HCT116 (cell line): ENCODE data around the gene DMD. TPM values are rescaled to one million over a fixed set of nuclear protein-coding genes. Genes with fewer than 3 reads are reported as not detected.

ENCODE experiments used
- ATAC-seq: fragments of 200-7000 bp; cut with Tn5 transposase; 2 replicates; pipeline ENCODE4 v1.9.1; 2020; ENCODE audit warnings: mild to moderate bottlenecking, moderate library complexity
- BruUV-seq: library from RNA; stranded (reverse); fragments of 400-500 nt; replicated peaks from 2 replicates; lab custom pipeline; 2021; lab: Mats Ljungman, UMichigan
- CTCF ChIA-PET: fragments of 300-600 bp; sonication (Branson Sonifier 250); formaldehyde crosslinking; loops from one replicate; lab custom pipeline; 2021; ENCODE audit warnings: antibody characterized with exemption; lab: Charles Lee
- POLR2A ChIA-PET: fragments of 300-600, 350-600 bp; sonication (Branson Sonifier 250); formaldehyde crosslinking; loops from one replicate; lab custom pipeline; 2021; ENCODE audit warnings: antibody characterized with exemption; lab: Charles Lee
- RAD21 ChIA-PET, 2 experiments: fragments of 300-600 bp; sonication (Branson Sonifier 250); formaldehyde crosslinking; loops; one replicate each; lab custom pipeline; 2023; ENCODE audit warnings: low total read pairs in 2 of 2; ENCODE audit not compliant: uncharacterized antibody in 2 of 2, unreplicated experiment in 2 of 2, low non-redundant PET in 1 of 2; lab: Charles Lee
- DNase-seq: peaks from one replicate; pipeline ENCODE4 v3.0.0-alpha.2; 2010; ENCODE audit warnings: low read depth, low spot score
- H2AFZ ChIP-seq: fragments of 200-600 bp; shearing (Covaris generic), sonication (generic); 2 replicates; pipeline ENCODE4 v1.6.1; 2017; ENCODE audit warnings: low read depth, mixed run types, mixed read lengths, antibody characterized with exemption, low read length; ENCODE audit not compliant: poor library complexity, severe bottlenecking
- H3K27ac ChIP-seq: 2 replicates; pipeline ENCODE4 v1.5.1; 2012; ENCODE audit warnings: low read depth, low read length
- H3K27me3 ChIP-seq: fragments of 200-600 bp; sonication (generic); 2 replicates; pipeline ENCODE4 v1.6.1; 2016; ENCODE audit warnings: mixed run types, low read length, mixed read lengths; ENCODE audit not compliant: insufficient read depth
- H3K36me3 ChIP-seq, 2 experiments: fragments of 200-500 bp in 1 of 2; fragments of 200-600 bp in 1 of 2; sonication (Bioruptor generic) in 1 of 2; sonication (generic) in 1 of 2; 2 replicates each; pipeline versions ENCODE4 v1.5.1 to v1.6.1; 2014 to 2016; ENCODE audit warnings: low read length in 2 of 2, inconsistent platforms in 1 of 2, mixed read lengths in 1 of 2, mixed run types in 1 of 2; ENCODE audit not compliant: insufficient read depth in 2 of 2, control insufficient read depth in 1 of 2
- H3K4me1 ChIP-seq, 2 experiments: fragments of 200-600 bp in 1 of 2; sonication (generic) in 1 of 2; 2 replicates each; pipeline versions ENCODE4 v1.5.1 to v1.6.1; 2012 to 2017; ENCODE audit warnings: low read length in 2 of 2, inconsistent platforms in 1 of 2, mild to moderate bottlenecking in 1 of 2, mixed read lengths in 1 of 2, mixed run types in 1 of 2, moderate library complexity in 1 of 2; ENCODE audit not compliant: insufficient read depth in 2 of 2, control insufficient read depth in 1 of 2
- H3K4me2 ChIP-seq: fragments of 200-600 bp; sonication (generic); 2 replicates; pipeline ENCODE4 v1.6.1; 2017; ENCODE audit warnings: mixed run types, low read length, mixed read lengths
- H3K4me3 ChIP-seq, 2 experiments: fragments of 200-600 bp in 1 of 2; sonication (generic) in 1 of 2; replicated peaks in 1 of 2; 2 replicates each; pipeline ENCODE4 v1.5.1; 2011 to 2016; ENCODE audit warnings: low read length in 2 of 2, control low read depth in 1 of 2, low read depth in 1 of 2, mild to moderate bottlenecking in 1 of 2, mixed read lengths in 1 of 2, mixed run types in 1 of 2
- H3K79me2 ChIP-seq: fragments of 200-600 bp; sonication (generic); 2 replicates; pipeline ENCODE4 v1.6.1; 2017; ENCODE audit warnings: mild to moderate bottlenecking, mixed run types, low read length, moderate library complexity, mixed read lengths; ENCODE audit not compliant: insufficient read depth
- H3K9ac ChIP-seq: fragments of 200-600 bp; sonication (generic); 2 replicates; pipeline ENCODE4 v1.6.1; 2016; ENCODE audit warnings: low read length, mixed read lengths
- H3K9me2 ChIP-seq: fragments of 200-600 bp; sonication (generic), shearing (Covaris generic); 2 replicates; pipeline ENCODE4 v1.6.1; 2017; ENCODE audit warnings: mixed run types, mild to moderate bottlenecking, moderate library complexity; ENCODE audit not compliant: insufficient read depth
- H3K9me3 ChIP-seq, 2 experiments: fragments of 200-500 bp in 1 of 2; fragments of 200-600 bp in 1 of 2; sonication (Bioruptor generic) in 1 of 2; sonication (generic) in 1 of 2; 2 replicates each; pipeline ENCODE4 v1.6.1; 2014 to 2017; ENCODE audit warnings: low read length in 2 of 2, mixed read lengths in 2 of 2, inconsistent platforms in 1 of 2, low read depth in 1 of 2, mild to moderate bottlenecking in 1 of 2, mixed run types in 1 of 2, moderate library complexity in 1 of 2; ENCODE audit not compliant: control insufficient read depth in 1 of 2, insufficient read depth in 1 of 2
- H4K20me1 ChIP-seq: fragments of 200-600 bp; sonication (generic), shearing (Covaris generic); 2 replicates; pipeline ENCODE4 v1.6.1; 2017; ENCODE audit warnings: mixed run types, mild to moderate bottlenecking, moderate library complexity; ENCODE audit not compliant: insufficient read depth
- ATF3 ChIP-seq: IDR thresholded peaks from 2 replicates; pipeline ENCODE4 v1.6.1; 2012
- CTCF ChIP-seq, 3 experiments: fragments of 200-600 bp in 1 of 3; sonication (generic) in 1 of 3; IDR thresholded peaks in 2 of 3; conservative IDR thresholded peaks in 1 of 3; 2 replicates each; pipeline ENCODE4 v1.5.1; 2012 to 2017; ENCODE audit warnings: low read depth in 2 of 3, low read length in 2 of 3, antibody characterized with exemption in 1 of 3, borderline replicate concordance in 1 of 3, control low read depth in 1 of 3, mild to moderate bottlenecking in 1 of 3, mixed read lengths in 1 of 3, mixed run types in 1 of 3, moderate library complexity in 1 of 3; ENCODE audit not compliant: insufficient read depth in 1 of 3
- EZH2phosphoT487 ChIP-seq: fragments of 200-600 bp; IDR thresholded peaks from 2 replicates; pipeline ENCODE4 v1.6.1; 2018; ENCODE audit warnings: antibody characterized with exemption, borderline replicate concordance
- FOSL1 ChIP-seq: IDR thresholded peaks from 2 replicates; pipeline ENCODE4 v1.6.1; 2012; ENCODE audit warnings: low read depth
- JUND ChIP-seq: IDR thresholded peaks from 2 replicates; pipeline ENCODE4 v1.6.1; 2012
- POLR2A ChIP-seq: IDR thresholded peaks from 2 replicates; pipeline ENCODE4 v1.7.0; 2011; ENCODE audit warnings: borderline replicate concordance; ENCODE audit not compliant: insufficient read depth, insufficient read length; ENCODE audit errors: extremely low read depth
- SP1 ChIP-seq: IDR thresholded peaks from 2 replicates; pipeline ENCODE4 v1.6.1; 2012; ENCODE audit warnings: low read depth
- SRF ChIP-seq: IDR thresholded peaks from 2 replicates; pipeline ENCODE4 v1.6.1; 2012; ENCODE audit warnings: low read depth
- YY1 ChIP-seq: IDR thresholded peaks from 2 replicates; pipeline ENCODE4 v1.6.1; 2011; ENCODE audit warnings: low read length, low read depth, moderate library complexity, mild to moderate bottlenecking; ENCODE audit not compliant: insufficient replicate concordance; ENCODE audit errors: extremely low read depth
- ZNF274 ChIP-seq: fragments of 200-500 bp; sonication (Bioruptor generic); IDR thresholded peaks from 2 replicates; pipeline ENCODE4 v1.6.1; 2014; ENCODE audit warnings: mild to moderate bottlenecking, low read depth, low read length, inconsistent platforms
- intact Hi-C: fragments of 100-400 bp; cut with micrococcal nuclease; formaldehyde crosslinking; loops from 2 replicates; pipeline ENCODE4 v1.10.0; 2022
- total RNA-seq: library from RNA; stranded (reverse); gene quantifications from one replicate; pipeline ENCODE4 v1.2.1, GENCODE V29; 2021; ENCODE audit not compliant: unreplicated experiment

Gene DMD
- total RNA-seq, 1 experiment from 2014 or later, result 0.05 TPM

- CTCF ChIA-PET, result no interaction called here
- no peaks in the 10 kb centered on the region for H3K36me3 ChIP-seq
- no peak overlapping the region for H3K9ac ChIP-seq
- H3K4me3 ChIP-seq, result no peak overlapping the region
- H3K4me1 ChIP-seq, result no peaks in the 10 kb centered on the region
- DNase-seq (no peak), ATAC-seq (no peak)
- H3K4me2 ChIP-seq, result no peak overlapping the region
- POLR2A ChIA-PET, result no interaction called here
- intact Hi-C loops, result no loop called here
- BruUV-seq, result no TSS peak
- no peaks in the 10 kb centered on the region for H3K27me3 ChIP-seq
- H3K27ac ChIP-seq, result no peak overlapping the region
- TF ChIP-seq POLR2A (no peak), ZNF274 (no peak)
- TF ChIP-seq, all 23 proteins: peak for 0
- Histone ChIP-seq H3K9me3 (no peaks in the 10 kb centered on the region), H3K79me2 (no peaks in the 10 kb centered on the region), H3K9me2 (no peaks in the 10 kb centered on the region), H2AFZ (no peak overlapping the region), H4K20me1 (no peaks in the 10 kb centered on the region)
- RAD21 ChIA-PET, result no interaction called here
Observed at GRCh38 chrX:32678487-32678886, 532.9 kb downstream of the DMD start.

GRCh38 chrX:32673193-32673592 lies 538.2 kb downstream of the DMD start:
- CTCF ChIA-PET, result no interaction called here
- Histone ChIP-seq H3K9ac (no peak overlapping the region), H4K20me1 (no peaks in the 10 kb centered on the region), H3K9me3 (no peaks in the 10 kb centered on the region), H3K27ac (no peak overlapping the region), H3K9me2 (no peaks in the 10 kb centered on the region), H3K79me2 (no peaks in the 10 kb centered on the region), H3K27me3 (no peaks in the 10 kb centered on the region), H3K36me3 (no peaks in the 10 kb centered on the region), H3K4me2 (no peak overlapping the region), H3K4me1 (no peaks in the 10 kb centered on the region), H3K4me3 (no peak overlapping the region), H2AFZ (no peak overlapping the region)
- no TSS peak for BruUV-seq
- POLR2A ChIA-PET, result no interaction called here
- ATAC-seq (no peak), DNase-seq (no peak)
- intact Hi-C loops, result no loop called here
- RAD21 ChIA-PET, result no interaction called here
- TF ChIP-seq POLR2A (no peak), JUND (no peak), EZH2phosphoT487 (no peak), SP1 (no peak), YY1 (no peak), SRF (no peak), FOSL1 (no peak), CTCF (IDR thresholded peaks at IDR 0.05 in 2 of 3, conservative IDR thresholded peaks at IDR 0.05 in 1 of 3; ENCODE audit: borderline replicate concordance in 1 of 3, insufficient read depth in 1 of 3, low read depth in 2 of 3, low read length in 2 of 3) (no peak), ATF3 (no peak)
